OCI-LY7 (cell line): Measurements from ENCODE around the gene RAB8B. TPM values are rescaled to one million over a fixed set of nuclear protein-coding genes. Genes with fewer than 3 reads are reported as not detected.
A peak's percentile ranks its signal among the peaks of the same experiment; 100 is the strongest.

Experiments used
- BruUV-seq: library from RNA; stranded (reverse); fragments of 400-500 nt; replicated peaks from 2 replicates; lab custom pipeline; 2021; lab: Mats Ljungman, UMichigan
- CTCF ChIA-PET: fragments of 300-600 bp; sonication (Branson Sonifier 250); formaldehyde crosslinking; loops from one replicate; lab custom pipeline; 2022; ENCODE audit warnings: antibody characterized with exemption; ENCODE audit not compliant: unreplicated experiment; lab: Charles Lee
- POLR2A ChIA-PET: fragments of 300-600 bp; sonication (Branson Sonifier 250); formaldehyde crosslinking; loops from one replicate; lab custom pipeline; 2022; ENCODE audit warnings: antibody characterized with exemption; lab: Charles Lee
- DNase-seq: peaks from one replicate; pipeline ENCODE4 v3.0.0-alpha.2; 2015; ENCODE audit warnings: low spot score
- H2AFZ ChIP-seq: fragments of 200-600 bp; sonication (generic), shearing (Covaris generic); 2 replicates; pipeline ENCODE4 v1.6.1; 2014; ENCODE audit warnings: mild to moderate bottlenecking, antibody characterized with exemption, low read length, moderate library complexity
- H3K27ac ChIP-seq: fragments of 200-600 bp; sonication (generic); 2 replicates; pipeline ENCODE4 v1.5.1; 2014; ENCODE audit warnings: mixed run types, low read depth, mild to moderate bottlenecking, moderate library complexity, low read length, inconsistent platforms; ENCODE audit not compliant: poor library complexity, severe bottlenecking
- H3K36me3 ChIP-seq: fragments of 200-600 bp; sonication (generic); 2 replicates; pipeline ENCODE4 v1.6.1; 2014; ENCODE audit warnings: mild to moderate bottlenecking, antibody characterized with exemption, low read length, moderate library complexity, mixed read lengths; ENCODE audit not compliant: insufficient read depth
- H3K4me1 ChIP-seq: fragments of 200-600 bp; sonication (generic); 2 replicates; pipeline ENCODE4 v1.5.1; 2014; ENCODE audit warnings: mild to moderate bottlenecking, low read length; ENCODE audit not compliant: insufficient read depth, poor library complexity, severe bottlenecking
- H3K4me2 ChIP-seq: fragments of 200-600 bp; sonication (generic); 2 replicates; pipeline ENCODE4 v1.6.1; 2014; ENCODE audit warnings: mild to moderate bottlenecking, low read length
- H3K4me3 ChIP-seq: fragments of 200-600 bp; sonication (generic); 2 replicates; pipeline ENCODE4 v1.5.1; 2014; ENCODE audit warnings: mild to moderate bottlenecking, low read depth, low read length; ENCODE audit not compliant: poor library complexity, severe bottlenecking
- H3K79me2 ChIP-seq: fragments of 200-600 bp; sonication (generic); 2 replicates; pipeline ENCODE4 v1.6.1; 2016; ENCODE audit warnings: low read depth, mild to moderate bottlenecking, low read length, moderate library complexity, mixed read lengths; ENCODE audit not compliant: insufficient read depth
- H3K9me2 ChIP-seq: fragments of 200-600 bp; sonication (generic); 2 replicates; pipeline ENCODE4 v1.6.1; 2016; ENCODE audit warnings: mild to moderate bottlenecking, low read length, mixed read lengths; ENCODE audit not compliant: insufficient read depth
- H3K9me3 ChIP-seq: fragments of 200-600 bp; sonication (generic); 2 replicates; pipeline ENCODE4 v1.6.1; 2014; ENCODE audit warnings: mild to moderate bottlenecking, mixed run types, low read length, mixed read lengths
- H4K20me1 ChIP-seq: fragments of 200-600 bp; sonication (generic); 2 replicates; pipeline ENCODE4 v1.6.1; 2014; ENCODE audit warnings: mild to moderate bottlenecking, antibody characterized with exemption, low read length, moderate library complexity, mixed read lengths; ENCODE audit not compliant: insufficient read depth
- CTCF ChIP-seq: fragments of 200-600 bp; sonication (generic); conservative IDR thresholded peaks from 2 replicates; pipeline ENCODE4 v1.5.1; 2014; ENCODE audit warnings: mild to moderate bottlenecking, antibody characterized with exemption, low read length, moderate library complexity, mixed read lengths
- EZH2phosphoT487 ChIP-seq: fragments of 200-600 bp; sonication (generic); IDR thresholded peaks from 2 replicates; pipeline ENCODE4 v1.6.1; 2018; ENCODE audit warnings: low read depth, borderline replicate concordance, mild to moderate bottlenecking, mixed run types, antibody characterized with exemption, low read length, moderate library complexity, mixed read lengths
- intact Hi-C: fragments of 100-400 bp; cut with micrococcal nuclease; formaldehyde crosslinking; loops from one replicate; pipeline ENCODE4 v1.10.0; 2022; ENCODE audit not compliant: unreplicated experiment
- total RNA-seq, 2 experiments: library from RNA; depleted of rRNA in 1 of 2; stranded (reverse); fragments of >200 nt in 1 of 2; shearing (Covaris generic) in 1 of 2; gene quantifications; 2 replicates each; pipeline ENCODE4 v1.2.3, GENCODE V29; 2014 to 2022

Gene RAB8B
- total RNA-seq, 2 experiments from 2014 or later = 4.9 to 18.6 TPM

DNA sequence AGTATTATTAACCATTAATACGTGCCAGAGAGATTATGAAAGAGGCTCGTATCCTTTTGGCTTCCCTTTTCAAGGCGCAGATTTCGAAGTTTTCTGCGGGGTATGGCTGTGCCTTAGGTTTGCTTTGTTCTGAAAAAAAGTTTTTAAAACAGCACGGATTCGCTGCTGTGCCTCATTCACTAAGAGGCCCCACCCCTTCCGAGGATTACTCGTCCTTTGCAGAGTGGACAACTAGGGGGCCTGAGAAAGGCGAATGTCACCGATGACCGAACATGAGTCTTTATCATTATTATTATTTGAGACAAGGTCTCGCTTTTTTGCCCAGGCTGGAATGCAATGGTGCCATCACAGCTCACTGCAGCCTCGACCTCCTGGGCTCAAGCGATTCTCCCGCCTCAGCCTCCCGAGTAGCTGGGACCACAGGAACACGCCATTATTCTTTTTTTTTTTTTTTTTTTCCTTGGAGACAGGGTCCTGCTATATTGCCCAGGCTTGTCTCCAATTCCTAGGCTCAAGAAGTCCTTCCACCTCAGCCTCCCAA, 31.4 kb upstream of the RAB8B start:
- peaks cover 16% of the 10 kb centered on the region; the same call in 1 of the 2 replicates for H3K79me2 ChIP-seq
- peak overlapping the region; percentile 89 for H3K4me2 ChIP-seq
- peaks cover 23% of the 10 kb centered on the region for H3K4me1 ChIP-seq
- TF ChIP-seq EZH2phosphoT487 (no peak), CTCF (no peak)
- intact Hi-C loops = loop anchor here (1.0 to 10.0 kb wide), 4 partner anchors 31 to 247 kb away; partner anchors contain the start of genes APH1B, LACTB and RAB8B
- no peaks in the 10 kb centered on the region for H3K9me3 ChIP-seq
- peak overlapping the region; percentile 86 for H3K4me3 ChIP-seq
- no peaks in the 10 kb centered on the region for H3K9me2 ChIP-seq
- DNase-seq = peak; percentile 53
- BruUV-seq = TSS peak; percentile 92
- H3K36me3 ChIP-seq = peaks cover 5% of the 10 kb centered on the region; the same call in 1 of the 2 replicates
- CTCF ChIA-PET = interaction anchor here (0.6 kb wide), 1 partner anchor 425 kb away, joined by 4 read pairs; no protein-coding TSS in a partner anchor
- H2AFZ ChIP-seq = peak overlapping the region; percentile 93
- POLR2A ChIA-PET = interaction anchor here (0.6 to 1.8 kb wide), 6 partner anchors 16 to 316 kb away, joined by 3 to 11 read pairs (median 4); partner anchors contain the start of gene APH1B
- no peaks in the 10 kb centered on the region for H4K20me1 ChIP-seq
- peak overlapping the region; percentile 67 for H3K27ac ChIP-seq

DNA sequence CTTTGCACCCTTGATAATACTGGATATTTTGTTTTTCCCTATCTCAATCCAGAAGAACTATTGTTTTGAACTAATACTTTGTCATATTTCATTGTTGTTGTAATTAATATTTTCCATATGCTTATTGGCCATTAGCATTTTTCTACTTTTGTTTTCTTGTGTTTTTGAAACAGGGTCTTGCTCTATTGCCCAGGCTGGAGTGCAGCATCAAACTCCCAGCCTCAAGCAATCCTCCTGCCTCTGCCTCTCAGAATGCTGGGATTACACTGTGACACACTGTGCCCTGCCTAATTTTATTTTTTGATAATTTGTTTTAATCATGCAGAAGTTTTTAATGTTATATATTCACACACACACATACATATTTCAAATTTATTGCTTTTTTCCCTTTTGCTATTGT, 28.8 kb upstream of the RAB8B start:
- peaks cover 13% of the 10 kb centered on the region; the same call in 1 of the 2 replicates for H3K79me2 ChIP-seq
- no peak overlapping the region for H2AFZ ChIP-seq
- H4K20me1 ChIP-seq = no peaks in the 10 kb centered on the region
- H3K4me1 ChIP-seq = peaks cover 22% of the 10 kb centered on the region
- H3K9me3 ChIP-seq = no peaks in the 10 kb centered on the region
- CTCF ChIA-PET = no interaction called here
- intact Hi-C loops = no loop called here
- no peaks in the 10 kb centered on the region for H3K9me2 ChIP-seq
- H3K4me3 ChIP-seq = no peak overlapping the region
- BruUV-seq = no TSS peak
- H3K27ac ChIP-seq = no peak overlapping the region
- no peak for DNase-seq
- no peaks in the 10 kb centered on the region for H3K36me3 ChIP-seq
- no peak overlapping the region for H3K4me2 ChIP-seq
- no peak for TF ChIP-seq CTCF
- TF ChIP-seq EZH2phosphoT487 = no peak
- POLR2A ChIA-PET = no interaction called here

- intact Hi-C loops = no loop called here
- H3K4me3 ChIP-seq = no peak overlapping the region
- TF ChIP-seq EZH2phosphoT487 = no peak
- no peak for TF ChIP-seq CTCF
- H3K9me3 ChIP-seq = no peaks in the 10 kb centered on the region
- CTCF ChIA-PET = no interaction called here
- BruUV-seq = no TSS peak
- H3K79me2 ChIP-seq = no peaks in the 10 kb centered on the region
- DNase-seq = no peak
- H3K4me2 ChIP-seq = no peak overlapping the region
- H3K36me3 ChIP-seq = no peaks in the 10 kb centered on the region
- peaks cover 12% of the 10 kb centered on the region for H3K4me1 ChIP-seq
- H3K9me2 ChIP-seq = no peaks in the 10 kb centered on the region
- POLR2A ChIA-PET = interaction anchor here (0.6 kb wide), 1 partner anchor 1063 kb away, joined by 3 read pairs; no protein-coding TSS in a partner anchor
- no peak overlapping the region for H3K27ac ChIP-seq
- no peaks in the 10 kb centered on the region for H4K20me1 ChIP-seq
- H2AFZ ChIP-seq = no peak overlapping the region
Measured at GRCh38 chr15:63163217-63163616, 26.2 kb upstream of the RAB8B start.
